ENCODE results near the gene KREMEN1.
A peak's percentile ranks its signal among the peaks of the same experiment; 100 is the strongest.

The KREMEN1 gene

DNA sequence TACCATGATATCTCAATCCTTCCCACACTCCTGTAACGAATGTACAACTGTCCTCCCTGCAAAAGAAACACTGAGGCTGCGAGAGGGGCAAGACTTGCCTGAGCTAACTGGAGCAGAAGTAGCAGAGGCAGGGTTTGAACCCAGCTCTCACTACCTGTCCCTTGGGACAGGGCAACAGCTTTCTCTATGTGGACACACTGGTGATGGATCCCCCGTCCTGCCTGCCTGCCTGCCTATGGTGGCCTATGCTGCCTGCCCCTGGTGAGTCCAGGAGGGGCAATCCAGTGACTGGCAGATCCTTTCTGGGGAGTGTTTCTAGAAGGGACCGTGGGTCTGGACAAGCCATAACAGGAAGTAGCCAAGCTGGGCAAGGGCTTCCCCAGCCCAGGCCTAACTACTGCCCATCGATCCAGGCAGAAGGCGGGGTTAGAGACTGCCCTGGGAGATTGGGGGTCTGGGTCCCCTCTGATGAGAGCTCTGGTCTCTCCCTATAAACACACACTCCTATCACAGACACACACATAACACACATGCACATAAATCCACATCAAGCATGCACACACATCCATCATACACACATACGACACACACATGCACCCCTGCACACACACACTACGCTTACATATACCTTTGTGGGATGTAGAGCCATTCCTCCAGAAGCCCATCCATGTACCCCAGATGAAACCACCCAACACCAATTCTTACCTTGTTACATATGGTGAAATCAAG, 131.8 kb downstream of the KREMEN1 start:
- DNase-seq: no peak

DNA sequence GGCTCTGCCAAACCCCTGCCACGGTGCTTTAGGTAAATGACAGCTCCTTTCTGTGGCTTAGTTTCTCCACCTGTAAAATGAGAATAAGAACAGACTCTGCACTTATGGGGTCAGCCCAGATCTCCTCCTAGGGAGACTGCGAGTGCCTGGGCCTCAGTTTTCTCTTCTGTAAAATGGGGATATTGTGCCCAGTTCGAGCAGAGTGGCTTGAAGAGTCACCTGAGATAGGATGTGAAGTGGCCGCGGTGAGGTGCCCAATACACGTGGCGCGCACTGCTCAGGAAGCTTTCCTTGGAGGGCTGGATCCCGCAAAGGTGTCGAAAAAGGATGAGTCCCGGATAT, 132.4 kb downstream of the KREMEN1 start:
- no peak for DNase-seq

DNA sequence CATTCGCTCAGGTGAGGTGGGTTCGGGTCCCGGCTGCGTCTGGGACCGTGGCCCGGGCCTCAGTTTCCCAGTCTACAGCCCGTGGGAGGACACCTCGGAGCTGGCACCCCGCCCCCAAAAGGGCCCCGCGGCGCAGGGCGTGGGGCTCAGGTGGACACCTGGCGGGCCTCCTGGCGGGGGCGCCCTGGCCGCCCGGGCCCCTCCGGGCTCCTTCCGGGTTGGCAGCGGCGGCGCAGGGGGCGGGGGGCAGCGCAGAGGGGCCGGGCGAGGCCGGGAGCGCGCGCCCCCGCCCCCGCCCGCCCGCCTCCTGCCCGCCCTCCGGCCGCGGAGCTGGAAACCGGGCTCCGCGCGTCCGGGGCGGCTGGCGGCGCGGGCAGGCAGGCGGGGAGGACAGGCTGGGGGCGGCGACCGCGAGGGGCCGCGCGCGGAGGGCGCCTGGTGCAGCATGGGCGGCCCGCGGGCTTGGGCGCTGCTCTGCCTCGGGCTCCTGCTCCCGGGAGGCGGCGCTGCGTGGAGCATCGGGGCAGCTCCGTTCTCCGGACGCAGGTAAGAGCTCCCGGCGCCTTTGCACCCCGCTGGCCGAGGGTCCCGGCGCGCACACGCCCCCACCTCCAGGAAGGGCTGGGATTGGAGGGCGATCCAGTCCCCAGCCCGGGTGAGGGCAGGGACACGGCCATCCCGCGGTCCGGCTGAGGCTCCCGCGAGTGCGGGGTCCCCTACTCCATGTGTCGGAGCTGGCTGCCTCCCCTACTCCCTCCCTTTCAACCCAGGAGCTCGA, 132.9 kb downstream of the KREMEN1 start, which contains the start of gene EMID1:
TSS of gene EMID1 (plus strand) at position 303 of the 778 bp plus-strand sequence. CDS start at position 446, 143 bp downstream.
- DNase-seq: peak in 4 of 56 donors; percentile 15 to 65 (median 29)

DNA sequence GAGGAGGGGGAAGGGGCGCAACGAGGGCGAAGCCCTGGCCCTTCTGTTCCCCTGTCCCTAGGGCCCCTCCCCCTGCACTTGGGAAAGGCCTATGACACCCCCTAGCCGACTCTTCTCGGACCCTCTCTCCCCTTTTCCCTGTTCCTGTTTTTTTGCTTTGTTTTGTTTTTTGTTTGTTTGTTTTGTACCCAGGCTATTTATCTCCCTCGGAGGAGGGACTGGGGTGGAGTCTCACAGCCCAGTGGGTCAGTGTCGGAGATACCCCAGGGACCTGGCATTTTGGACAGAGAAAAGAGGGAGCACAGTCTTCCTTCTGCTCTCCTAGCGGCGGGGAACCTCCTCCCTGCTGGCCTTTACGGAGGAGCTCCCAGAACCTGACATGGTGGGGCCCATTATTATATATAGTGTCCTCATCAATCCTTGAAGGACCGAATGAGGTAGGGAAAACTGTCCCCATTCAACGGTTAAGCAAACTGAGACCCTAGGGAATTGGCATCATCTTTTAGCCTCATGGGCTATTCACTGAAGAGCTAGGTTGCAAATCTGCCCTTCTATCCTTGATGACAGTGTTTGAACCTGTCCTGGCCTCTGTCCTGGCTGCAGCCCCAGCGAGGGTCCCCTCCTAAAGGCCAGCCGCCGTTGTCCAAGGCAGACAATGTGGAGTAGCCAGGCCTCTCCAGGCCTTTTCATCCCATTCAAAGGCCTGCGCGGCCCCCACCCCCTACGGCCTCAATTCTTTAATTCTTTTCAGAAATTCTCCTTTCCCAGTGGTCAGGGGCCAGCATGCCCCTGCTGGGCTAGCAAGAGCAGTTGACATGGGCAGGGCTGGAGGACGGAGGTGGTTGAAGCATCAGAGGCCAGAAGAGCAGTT, 133.8 kb downstream of the KREMEN1 start:
- DNase-seq: no peak

DNA sequence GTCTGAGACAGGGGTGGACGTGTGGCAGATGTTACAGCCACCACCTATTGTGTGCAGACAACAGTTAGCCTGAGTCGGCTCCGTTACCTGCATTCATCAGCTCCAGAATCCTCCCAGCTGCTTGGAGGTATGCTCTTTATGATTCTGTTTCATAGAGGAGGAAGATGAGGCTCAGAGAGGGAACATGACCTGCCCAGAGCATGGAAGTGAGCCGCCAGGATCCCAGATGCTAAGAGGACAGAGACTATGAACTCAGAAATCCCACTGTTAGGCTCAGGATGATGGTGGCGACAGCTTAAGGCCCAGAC, 134.4 kb downstream of the KREMEN1 start:
- no peak for DNase-seq

DNA sequence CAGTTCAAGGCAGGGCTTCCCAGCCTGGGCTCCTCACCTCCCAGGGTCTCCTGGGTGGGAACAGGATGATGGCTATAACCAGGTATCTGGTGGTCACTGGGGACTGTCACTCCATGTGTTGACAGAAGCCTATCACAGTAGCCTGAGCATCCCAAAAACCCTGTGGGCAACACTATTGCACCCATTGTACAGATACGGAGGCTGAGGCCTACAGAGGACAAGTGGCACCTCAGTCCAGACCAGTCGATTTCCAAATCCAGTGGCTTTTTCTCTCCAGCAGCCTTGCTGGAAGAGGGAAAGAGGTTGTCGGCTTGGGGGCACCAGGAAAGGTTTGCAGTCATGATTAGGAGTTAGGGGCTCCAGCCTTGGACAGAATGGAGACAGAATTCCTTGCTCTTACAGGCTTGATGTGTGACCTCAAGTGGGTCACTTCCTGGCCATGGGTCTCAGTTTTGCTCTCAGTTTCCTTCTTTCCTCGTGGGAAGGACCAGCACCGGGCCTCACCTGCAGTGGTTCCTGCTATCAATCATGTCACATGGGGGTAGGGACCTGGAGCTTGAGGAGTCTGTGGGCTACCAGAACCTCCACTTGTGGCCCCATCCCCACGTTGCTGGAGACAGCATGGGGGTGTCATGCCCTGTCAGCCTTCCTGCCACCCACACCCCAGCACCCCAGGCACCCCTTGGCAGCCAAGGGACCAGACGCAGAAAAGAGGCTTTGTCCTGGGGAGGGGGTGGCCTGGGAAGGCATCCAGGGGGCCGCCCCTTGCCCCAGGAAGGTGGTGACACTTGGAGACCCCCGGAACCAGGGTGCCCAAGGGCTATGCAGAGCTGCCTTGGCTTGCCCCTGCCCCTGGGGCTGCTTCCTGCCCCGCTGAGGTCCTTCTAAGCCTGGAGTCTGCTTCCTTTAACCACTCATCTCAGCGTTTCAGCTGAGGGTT, 135.0 kb downstream of the KREMEN1 start:
- no peak for DNase-seq

DNA sequence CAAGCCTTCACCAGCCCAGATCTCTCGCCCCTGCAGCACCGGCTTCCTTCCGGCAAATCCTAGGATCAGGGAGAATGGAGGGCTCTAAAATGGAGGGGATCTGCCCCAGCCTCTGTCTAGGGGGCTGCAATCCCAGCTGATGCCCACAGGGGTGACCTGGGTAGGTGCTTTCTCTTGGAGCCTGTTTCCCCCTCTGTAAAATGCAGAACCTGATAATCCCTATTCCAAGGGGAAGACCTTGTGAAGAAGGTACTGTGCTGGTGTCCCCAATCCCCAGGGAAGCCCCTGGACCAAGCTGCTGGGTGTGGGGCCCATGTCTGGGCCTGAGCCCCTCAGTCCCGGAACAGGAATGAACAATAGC, 135.6 kb downstream of the KREMEN1 start:
- no peak for DNase-seq

DNA sequence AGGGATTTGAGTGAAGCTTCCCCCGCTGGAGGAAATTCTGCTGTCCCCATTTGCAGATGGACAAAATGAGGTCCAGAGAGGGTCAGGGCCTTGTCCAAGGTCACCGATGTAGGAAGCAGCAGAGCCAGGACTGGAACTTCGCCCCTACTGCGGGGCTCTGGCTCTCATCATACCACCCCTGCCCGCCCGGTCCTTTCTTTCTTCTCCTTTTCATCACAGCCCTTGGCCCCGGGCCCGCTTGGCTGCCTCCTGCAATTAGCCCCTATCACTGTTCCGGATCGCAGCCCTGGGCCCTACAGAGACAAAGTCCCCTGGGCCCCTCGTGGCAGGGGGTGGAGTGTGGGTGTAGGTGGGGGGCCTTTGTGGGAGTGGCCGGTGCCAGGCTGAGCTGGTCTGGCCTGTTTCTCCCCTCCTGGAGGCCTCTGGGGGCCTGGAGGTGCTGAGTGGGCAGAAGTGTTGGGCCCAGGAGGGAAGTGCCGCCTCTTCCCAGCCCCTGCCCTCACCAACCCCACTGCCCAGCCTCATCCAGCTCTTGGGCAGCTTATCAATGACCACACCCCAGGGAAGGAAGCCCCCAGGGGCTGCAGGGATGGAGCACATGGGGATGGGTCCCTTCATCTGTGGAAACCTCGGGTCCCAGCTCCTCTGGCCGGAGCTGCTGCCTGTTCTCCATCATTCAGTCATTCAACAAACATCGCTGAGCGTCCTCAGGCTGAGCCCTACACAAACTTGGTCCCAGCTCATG, 136.2 kb downstream of the KREMEN1 start:
- peak in 10 of 56 donors; percentile 16 to 51 (median 26) for DNase-seq

DNA sequence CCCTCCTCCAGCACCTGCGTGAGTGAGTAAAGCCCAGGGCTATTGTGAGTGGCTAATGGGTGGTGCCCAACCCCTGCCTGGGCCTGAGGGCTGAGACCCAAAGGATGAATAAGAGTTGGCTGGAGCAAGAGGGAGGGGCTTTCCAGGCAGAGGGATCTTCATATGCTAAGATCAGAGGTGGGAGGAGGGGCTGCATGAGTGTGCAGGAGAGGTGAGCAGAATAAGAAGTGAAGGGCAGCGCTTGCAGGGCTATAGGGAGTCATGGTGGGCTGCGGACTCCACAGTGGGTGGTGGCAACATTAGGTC, 136.7 kb downstream of the KREMEN1 start:
- DNase-seq: no peak

DNA sequence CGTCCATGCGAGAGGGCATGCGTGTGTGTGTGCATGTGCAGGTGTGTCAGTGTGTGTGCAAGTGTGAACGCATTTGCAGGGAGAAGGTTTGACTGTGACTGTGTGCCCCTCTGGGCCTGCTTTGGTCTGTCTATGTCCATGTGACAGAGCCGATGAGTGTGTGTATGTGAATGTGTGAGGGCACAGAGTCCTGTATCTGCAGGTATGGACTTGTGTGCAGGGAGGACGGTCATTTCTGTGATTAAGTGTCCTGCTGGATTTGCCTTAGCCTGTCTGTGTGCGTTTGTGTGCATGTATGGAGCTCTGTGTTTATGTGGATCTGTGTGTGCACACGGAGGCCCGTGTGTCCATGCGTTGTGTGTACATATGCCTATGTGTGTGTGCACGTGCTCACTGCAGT, 138.2 kb downstream of the KREMEN1 start:
- DNase-seq: no peak

DNA sequence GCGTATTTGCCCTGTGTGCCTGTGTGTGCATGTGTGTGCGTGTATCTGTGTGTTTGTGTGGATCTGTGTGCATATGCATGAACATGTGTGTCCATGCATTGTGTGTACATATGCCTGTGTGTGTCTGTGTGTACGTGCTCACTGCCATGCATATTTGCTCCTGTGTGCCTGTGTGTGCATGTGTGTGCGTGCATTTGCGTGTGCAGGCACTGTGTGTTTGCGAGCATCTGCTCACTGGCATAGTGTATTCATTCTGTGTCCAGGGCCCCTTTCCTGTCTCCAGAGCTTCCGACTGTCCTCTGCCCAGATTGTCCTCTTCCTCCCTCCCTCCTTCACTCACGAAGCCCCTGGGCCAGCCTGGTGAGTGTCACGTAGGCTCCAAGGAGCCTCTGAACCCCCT, 138.6 kb downstream of the KREMEN1 start:
- DNase-seq: no peak

DNA sequence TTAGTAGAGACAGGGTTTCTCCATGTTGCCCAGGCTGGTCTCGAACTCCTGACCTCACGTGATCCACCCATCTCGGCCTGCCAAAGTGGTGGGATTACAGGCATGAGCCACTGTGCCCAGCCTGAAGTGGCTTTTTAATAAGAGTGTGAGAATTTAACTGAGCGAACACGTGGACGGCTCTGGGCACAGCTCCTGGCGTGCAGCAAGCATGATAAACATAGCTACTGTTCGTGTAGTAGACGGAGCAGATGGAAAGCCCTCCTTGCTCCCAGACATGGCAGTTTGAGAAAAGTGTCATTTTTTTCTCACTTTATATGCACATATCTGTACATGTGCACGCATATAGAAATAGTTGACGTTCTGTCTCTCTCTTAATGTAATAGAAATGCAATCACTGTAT, 139.9 kb downstream of the KREMEN1 start:
- no peak for DNase-seq

DNA sequence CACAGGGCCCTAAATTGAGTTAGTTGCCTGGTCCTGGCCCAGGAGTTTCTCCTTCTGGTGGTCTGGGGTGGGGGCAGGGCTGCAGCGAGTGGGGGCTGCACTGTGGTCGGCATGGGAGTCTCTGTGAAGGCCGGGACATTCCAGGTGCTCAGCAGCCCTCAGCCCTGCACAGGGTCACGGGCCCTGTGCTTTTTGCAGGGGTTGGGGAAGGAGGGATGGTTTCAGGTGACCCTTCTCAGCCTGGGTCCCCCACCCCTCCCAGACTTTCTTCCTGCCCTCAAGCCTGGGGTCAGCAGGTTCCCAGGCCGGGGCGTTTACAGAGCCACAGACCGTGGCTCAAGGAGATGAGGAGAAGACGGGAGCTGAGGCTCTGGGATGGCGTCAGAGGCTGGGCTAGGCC, 140.7 kb downstream of the KREMEN1 start:
- DNase-seq: no peak

DNA sequence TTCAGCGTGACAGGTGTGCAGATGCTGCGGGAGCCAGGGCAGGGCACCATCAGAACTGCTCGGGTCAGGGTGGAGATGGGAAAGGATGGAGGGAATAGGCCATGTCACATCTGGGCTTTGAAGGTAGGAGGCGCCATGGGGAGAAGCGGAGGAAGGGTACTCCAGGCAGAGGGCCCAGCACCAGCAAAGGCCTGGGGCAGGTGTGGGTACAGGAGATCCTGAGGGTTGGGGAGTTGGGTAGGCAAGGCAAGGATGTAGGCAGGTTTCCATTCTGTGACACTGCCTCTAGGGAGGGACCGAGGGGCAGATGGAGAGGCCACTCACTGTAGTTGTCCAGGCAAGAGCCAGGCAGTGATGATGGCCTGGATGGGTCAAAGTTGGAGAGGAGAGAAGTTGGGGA, 141.4 kb downstream of the KREMEN1 start:
- no peak for DNase-seq

DNA sequence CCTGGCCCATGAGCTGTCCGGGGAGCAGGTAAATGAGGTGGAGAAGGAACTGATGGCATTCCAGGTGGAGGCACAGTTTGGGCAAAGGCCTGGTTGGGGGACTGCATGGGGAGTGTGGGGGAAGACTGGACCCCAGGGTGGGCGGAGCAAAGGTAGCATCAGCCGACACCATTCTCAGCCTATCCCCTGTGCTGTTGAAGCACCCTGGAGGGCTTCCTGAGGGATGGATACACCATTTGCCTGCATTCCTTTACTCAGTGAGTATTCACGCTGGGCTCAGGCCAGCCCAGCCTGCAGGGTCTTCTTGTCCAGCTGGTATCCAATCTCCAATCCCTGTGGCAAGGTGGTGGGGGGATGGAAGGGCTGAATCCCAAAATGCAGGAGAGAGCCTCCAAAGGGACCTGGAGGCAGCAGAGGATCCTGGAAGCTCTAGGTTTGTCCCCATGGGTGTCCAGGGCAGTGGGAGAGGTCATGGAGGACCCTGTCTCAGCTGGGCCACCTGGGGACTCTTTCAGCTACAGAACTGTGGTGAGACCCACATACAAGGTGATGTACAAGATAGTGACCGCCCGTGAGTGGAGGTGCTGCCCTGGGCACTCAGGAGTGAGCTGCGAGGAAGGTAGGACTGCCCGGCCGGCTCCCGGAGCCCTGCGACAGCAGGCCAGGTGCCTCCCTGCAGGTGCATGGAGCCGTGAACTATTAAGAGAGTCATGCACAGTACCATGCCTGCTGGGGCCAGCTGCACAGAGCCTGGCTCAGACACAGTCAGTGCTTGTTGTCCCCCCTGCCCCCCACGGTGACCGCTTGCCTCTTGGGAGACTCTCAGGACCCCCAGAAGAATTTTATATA, 142.4 kb downstream of the KREMEN1 start:
- DNase-seq: no peak

DNA sequence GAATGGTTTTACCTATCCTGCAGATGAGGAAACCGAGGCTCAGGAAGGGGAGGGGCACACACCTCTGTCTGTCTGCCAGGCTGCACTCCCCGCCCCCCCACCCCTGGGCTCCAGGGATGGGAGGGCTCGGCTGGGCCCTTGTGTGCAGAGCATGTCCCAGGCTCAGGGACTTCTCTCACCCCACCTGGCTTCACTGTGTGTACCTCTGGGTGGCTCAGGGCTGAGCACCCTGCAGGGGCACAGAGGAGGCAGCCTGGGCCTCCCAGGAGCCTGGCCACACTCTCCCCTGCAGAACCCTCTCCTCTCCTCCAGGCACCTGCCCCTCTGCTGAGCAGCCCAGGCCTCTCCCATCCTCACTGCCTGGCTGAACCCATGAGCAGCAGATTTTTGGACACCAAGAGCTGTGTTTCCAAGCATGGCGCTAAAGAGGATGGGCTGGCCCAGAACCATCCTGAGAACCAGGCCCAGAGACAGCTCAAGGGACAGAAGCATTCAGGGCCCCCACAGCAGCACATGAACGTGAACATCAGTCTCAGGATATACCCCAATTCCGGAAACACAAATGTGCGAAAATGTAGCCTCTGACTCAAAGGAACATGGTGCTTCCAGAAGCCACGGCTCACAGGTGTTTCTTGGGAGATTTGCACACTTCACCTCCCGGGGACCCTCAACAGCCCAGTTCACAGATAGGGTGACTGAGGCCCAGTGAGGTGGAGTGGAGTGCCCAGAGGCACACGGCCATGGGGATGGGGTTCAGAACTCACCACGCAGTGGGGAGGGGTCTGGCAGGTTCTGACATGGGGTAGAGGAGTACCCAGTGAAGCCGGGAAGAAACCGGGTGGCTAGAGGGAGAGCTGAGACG, 143.4 kb downstream of the KREMEN1 start:
- DNase-seq: no peak

DNA sequence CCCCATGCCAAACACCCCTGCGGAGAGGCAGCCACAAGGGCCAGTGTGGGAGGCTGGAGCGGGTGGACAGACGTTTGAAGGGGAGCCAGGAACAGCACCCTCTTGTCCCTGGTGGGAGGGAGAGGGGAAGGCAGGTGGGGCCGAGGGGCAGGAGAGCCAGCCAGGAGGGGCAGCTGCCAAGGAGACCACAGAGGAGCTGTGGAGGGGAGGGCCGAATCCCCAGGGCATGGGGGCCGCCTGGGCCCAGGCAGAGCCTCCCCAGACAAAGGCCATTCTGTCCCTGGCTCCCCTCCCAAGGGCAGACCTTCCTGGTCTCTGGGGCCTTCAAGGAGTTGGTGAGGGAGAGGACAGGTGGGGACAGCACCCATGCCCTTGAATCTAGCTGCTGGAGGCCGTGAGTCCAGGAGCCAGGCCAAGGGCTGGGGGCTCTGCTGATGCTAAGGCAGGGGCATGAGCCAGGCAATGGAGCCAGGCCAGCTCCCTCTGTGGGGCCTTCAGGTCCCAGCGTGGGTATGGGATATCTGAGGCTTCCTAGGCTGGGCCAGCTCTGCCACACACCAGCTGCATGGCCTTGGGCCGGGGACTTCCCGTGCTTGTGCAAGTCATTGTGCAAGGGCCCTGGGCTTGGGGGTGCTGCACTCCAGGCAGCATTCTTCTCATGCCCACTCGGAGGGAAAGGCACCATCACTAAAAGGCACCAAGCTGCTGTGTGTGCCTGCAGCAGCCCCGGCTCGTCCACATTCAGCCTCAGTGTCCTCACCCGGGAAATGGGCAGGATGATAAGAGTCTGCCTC, 144.2 kb downstream of the KREMEN1 start:
- peak in 15 of 56 donors; percentile 8 to 56 (median 34) for DNase-seq
